T-helper 9 cell (primary cell): ENCODE results near the gene TMEM184A.

Experiments used
- DNase-seq: peaks from one replicate; pipeline ENCODE4 v3.0.0-alpha.2; 2020
- total RNA-seq, 2 donors: gene quantifications; one replicate each; lab custom pipeline; 2026; lab: John Stamatoyannopoulos, UW

Gene TMEM184A
- total RNA-seq: 0 to 0.14 reads per million in 2 donors

GRCh38 chr7:1555813-1556543 is at the start of gene TMEM184A:
TSS of gene TMEM184A (minus strand) at chr7:1556205. CDS start at chr7:1555484, 721 bp downstream.
- no peak for DNase-seq

DNA sequence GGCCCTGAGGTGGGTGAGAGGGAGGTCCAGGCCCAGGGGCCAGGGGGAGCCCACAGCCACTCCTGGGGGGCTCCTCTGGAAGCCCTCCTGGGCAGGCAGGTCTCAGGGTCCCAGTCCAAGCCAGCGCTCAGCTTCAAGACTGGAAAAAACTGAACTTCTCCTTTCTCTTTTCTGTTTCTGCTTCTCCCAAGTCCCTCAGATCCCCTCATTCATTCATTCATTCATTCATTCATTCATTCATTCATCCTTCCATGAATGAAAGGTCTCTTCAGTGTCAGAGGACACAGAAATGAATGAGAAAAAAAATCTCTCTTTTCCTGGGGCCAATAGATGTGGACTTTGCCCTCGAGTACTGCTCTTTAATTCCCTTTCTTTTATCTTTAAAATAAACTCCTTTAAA is 48.4 kb upstream of the TMEM184A start:
- DNase-seq: no peak

DNA sequence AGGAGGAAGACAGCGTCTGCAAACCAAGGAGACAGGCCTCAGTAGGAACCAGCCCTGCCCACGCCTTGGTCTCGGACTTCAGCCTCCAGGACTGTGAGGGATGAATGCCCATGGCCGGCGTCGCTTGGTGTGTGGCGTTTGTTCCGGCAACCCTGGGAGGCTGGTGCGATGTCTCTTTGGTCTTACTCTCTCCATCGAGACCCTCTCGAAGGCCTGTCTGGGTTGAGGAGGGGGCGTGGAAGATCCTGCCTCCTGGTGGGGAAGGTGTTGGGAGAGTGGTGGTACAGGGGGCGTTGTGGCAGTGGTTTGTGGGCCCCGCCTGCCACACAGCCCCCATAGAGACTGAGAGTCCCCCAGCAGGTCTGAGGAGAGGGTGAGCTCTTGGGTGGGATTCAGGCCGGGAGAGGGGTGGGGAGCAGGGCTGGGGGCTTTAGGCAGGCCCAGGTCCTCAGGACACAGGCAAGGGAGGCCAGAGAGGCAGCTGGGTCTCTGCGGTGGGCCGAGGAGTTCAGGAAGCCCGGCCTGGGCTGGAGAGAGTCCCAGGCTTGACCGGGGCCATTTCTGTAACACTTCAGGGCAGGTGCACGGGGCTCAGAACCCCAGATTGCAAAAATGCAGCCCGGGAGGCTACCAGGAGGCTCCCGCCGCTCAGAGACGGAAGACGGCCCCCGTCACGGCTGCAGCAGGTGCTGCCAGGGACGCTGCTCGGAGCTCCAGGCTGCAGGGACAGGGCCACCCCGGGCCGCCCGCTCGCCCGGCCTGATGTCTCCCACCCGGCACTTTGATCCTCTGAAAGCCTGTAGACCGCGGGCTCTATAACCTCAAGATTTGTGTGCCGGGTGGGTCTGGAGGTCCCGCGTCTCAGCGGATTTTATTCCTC is 47.6 kb upstream of the TMEM184A start:
- DNase-seq: no peak

DNA sequence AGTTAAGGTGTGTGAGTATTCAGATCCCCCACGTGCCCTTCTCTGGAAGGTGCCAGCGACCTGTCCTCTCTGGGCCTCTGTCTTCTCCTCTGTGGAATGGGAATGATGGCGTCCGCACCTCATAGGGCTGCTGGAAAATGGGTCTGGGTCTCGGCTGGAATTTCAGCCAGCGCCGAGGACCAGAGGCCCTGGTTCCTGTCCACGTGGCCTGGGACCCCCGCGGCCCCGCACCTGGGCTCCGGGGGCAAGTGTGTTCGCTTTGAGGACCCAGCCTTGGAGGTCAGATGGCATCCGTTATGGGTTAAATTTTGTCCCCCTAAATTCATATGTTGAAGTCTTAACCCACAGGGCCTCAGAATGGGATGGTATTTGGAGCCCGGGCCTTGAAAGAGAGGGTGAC is 46.4 kb upstream of the TMEM184A start:
- no peak for DNase-seq

DNA sequence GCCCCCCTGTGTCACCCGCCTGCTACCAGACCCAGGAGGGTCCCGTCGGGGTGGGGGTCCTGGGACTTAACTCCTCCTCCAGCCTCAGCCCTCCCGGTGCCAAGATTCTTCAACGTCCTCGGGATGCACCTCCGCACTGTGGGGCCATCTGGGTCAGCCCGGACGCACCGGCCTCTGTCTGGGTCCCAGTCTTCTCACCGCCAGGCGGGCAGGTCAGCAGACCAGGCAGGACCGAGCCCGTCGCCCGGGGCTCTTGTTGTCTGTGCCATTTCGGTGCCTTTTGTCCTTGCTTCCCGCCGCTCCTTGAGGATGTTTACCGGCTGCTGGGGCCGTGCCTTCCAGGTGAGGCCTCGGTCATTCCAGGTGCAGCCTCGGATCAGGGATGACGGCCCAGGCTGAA is 46.0 kb upstream of the TMEM184A start:
- no peak for DNase-seq

DNA sequence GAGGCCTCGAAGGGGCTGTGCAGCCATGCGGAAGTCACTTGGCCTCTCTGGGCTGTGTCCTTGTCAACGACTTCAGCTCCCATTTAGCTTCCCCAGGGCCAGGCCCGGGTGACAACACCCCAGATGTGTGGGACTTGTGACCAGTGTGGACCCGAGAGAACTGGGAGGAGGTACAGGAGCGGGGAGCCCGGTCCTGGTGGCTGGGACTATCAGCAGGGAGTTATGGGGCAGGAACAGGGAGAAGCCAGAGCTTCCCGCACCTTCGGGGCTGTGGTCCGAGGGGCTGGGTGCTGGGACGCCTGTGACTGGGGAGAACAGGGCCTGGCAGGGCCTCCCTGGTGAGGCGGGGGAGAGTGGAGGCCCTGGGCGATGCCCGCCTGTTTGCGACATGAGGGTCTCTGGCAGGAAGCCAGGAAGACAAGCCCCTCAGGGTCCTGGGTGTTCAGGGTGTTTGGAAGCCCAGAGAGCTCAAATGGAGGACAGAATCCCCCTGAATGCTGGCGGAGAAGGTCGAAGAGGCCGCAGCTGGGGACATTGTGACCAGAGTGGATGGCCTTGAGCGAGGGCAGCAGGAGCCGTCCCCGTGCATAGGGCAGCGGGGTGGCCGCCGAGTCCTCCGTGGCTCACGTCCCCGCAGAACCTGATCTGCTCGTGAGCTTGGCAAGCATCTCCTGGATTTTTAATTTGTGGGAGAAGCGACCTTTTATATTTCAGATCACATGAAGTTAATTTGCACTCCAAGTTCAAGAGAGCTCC is 43.8 kb upstream of the TMEM184A start:
- no peak for DNase-seq

DNA sequence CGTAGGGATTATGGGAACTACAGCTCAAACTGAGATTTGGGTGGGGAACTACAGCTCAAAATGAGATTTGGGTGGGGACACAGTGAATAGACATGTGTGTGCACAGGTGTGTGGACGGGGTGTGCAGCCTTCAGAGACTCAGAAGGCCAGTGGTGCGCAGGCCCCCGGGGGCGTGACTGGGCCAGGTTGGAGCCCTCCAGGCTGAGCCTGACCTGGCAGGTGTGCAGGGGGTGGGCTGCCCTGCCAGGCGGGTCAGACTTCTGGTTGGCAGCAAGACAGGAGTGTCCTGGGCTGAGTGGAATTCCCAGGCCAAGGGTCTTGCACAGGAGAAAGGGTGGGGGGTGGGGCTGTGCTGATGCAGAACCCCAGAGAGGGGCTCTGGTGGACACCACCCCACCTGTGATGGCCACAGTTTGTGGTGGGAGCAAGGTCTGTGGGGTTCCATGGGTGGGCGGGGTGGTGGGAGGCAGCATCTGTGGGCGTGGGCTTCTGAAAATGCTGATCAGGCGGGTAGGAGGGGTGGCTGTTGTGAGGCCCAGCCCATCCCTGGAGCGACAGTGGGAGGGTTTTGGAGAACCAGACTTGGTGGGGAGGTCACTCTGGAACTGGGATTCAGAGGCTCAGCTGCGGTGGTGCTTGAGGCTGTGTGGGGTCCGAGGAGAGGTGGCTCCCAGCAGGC is 43.1 kb upstream of the TMEM184A start:
- DNase-seq: no peak

DNA sequence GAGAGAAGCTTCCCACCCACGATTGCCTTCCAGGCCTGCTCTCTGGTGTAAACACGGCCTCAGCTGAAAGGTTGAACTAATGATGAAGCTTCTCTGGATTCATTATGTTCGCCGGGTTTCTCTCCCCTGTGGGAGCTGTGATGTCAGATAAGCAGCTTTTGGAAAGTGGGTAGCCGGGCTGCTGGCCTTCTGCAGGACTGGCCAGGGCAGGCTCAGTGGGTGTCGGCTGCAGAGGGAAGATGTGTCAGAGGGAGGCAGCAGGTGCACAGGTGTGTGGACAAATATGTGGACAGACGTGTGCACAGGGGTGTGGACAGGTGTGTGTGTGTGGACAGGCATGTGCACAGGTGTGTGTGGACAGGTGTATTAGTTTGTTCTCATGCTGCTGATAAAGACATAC is 42.3 kb upstream of the TMEM184A start:
- no peak for DNase-seq

GRCh38 chr7:1597791-1598190 is 41.8 kb upstream of the TMEM184A start:
- DNase-seq: no peak

GRCh38 chr7:1597066-1597760 is 41.2 kb upstream of the TMEM184A start:
- DNase-seq: no peak

GRCh38 chr7:1596181-1597043 is 40.4 kb upstream of the TMEM184A start:
- no peak for DNase-seq

DNA sequence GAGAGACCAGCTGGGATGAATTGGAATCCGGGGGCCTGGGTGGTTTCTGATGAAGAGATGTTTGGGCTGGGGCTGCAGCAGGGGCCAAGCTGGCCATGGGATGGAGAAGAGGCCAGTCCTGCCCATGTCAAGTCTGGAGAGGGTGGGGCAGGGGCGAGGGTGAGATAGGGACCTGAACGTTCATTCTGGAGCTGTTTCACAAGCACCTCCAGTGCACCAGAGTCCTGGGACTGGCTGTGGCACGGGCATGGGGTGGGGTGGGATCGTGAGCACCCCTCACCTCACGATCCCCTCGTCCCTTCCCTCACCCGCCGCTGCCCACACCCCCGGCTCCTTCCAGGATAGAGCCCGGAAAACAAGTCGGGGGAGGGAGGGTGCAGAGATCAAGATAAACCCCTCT is 39.6 kb upstream of the TMEM184A start:
- DNase-seq: no peak

GRCh38 chr7:1595027-1595426 is 39.0 kb upstream of the TMEM184A start:
- no peak for DNase-seq

DNA sequence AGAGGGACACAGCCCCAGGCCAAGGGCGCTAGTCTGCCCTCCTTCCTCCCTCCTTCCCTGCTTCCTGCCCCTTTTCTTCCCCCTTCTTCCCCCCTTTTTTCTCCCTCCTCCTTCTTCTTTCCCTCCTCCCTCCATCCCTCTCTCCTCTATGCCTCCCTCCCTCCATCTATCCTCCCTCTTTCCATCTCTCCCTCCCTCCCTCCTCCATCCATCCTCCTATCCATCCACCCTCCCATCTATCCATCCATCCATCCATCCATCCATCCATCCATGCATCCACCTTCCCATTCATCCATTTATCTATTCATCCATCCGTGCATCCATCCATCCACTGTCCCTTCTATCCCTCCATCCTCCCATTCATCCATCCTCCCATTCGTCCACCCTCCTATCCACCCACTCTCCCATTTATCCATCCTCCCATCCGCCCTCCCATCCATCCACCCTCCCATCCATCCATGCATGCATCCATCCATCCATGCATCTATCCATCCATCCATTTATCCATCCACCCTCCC is 38.0 kb upstream of the TMEM184A start:
- no peak for DNase-seq

DNA sequence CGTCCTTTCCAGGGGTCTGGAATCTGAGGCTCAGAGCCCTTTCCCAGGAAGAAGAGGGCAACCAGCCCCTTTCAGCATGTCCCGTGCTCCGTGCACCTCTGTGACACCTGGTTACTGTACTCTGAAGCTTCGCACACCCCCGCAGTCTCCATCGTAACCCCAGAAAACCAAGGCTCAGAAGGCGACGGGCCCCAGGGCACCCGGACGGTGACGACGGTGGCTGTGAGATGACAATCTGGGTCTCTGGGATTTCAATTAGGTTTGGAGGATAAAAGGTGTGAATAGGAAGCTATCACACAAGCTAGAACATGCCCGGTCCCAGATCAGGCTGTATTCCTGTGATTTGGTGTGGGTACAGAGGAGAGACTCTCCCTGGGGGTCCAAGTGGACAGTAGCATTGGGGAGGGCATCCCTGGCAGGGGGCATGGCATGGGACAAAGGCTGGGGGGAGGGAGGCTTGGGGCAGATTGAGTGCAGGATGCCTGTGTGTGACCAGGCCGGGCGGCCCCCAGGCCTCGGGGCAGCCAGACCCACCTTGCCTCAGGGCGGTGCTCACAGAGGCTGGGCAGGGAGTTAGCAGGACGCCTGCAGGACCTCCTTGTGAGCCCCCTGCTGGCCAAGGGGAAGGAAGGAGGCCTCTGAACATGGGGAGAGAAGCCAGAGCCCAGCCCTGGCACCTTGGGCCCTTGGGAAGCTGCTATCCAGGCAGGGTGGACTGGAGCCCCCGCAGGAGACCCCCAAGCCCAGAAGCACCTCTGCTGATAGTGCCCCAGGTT is 37.3 kb upstream of the TMEM184A start:
- DNase-seq: no peak

GRCh38 chr7:1592299-1592871 is 36.4 kb upstream of the TMEM184A start:
- no peak for DNase-seq

- no peak for DNase-seq
These were observed 35.9 kb upstream of the TMEM184A start for GRCh38 chr7:1591876-1592275.

- DNase-seq: no peak
These were observed 35.4 kb upstream of the TMEM184A start for GRCh38 chr7:1591396-1591795.

GRCh38 chr7:1590887-1591286 is 34.9 kb upstream of the TMEM184A start:
- DNase-seq: no peak

GRCh38 chr7:1590476-1590875 is 34.5 kb upstream of the TMEM184A start:
- DNase-seq: no peak
